BJ (cell line): ENCODE results near the gene AQP2. TPM values are rescaled to one million over a fixed set of nuclear protein-coding genes. Genes with fewer than 3 reads are reported as not detected.

ENCODE experiments used
- CTCF ChIA-PET: fragments of 350-600 bp; formaldehyde crosslinking; extraction: SDS; loops from one replicate; lab custom pipeline; 2021; ENCODE audit warnings: antibody characterized with exemption, inconsistent platforms; lab: Yijun Ruan, JAX
- POLR2A ChIA-PET: fragments of 300-600 bp; sonication (Branson Sonifier 250); formaldehyde crosslinking; extraction: SDS; loops from one replicate; lab custom pipeline; 2021; ENCODE audit warnings: antibody characterized with exemption; lab: Charles Lee
- DNase-seq: peaks from one replicate; pipeline ENCODE4 v3.0.0-alpha.2; 2011; ENCODE audit warnings: low read depth
- H3K27me3 ChIP-seq: 2 replicates; pipeline ENCODE4 v1.6.0; 2011; ENCODE audit warnings: low read length; ENCODE audit not compliant: control insufficient read depth, insufficient read depth
- H3K36me3 ChIP-seq: 2 replicates; pipeline ENCODE4 v1.5.1; 2011; ENCODE audit warnings: low read length; ENCODE audit not compliant: control insufficient read depth, insufficient read depth
- H3K4me3 ChIP-seq: 2 replicates; pipeline ENCODE4 v1.5.1; 2011; ENCODE audit warnings: low read depth, mild to moderate bottlenecking, control low read depth, low read length
- polyA plus RNA-seq: library from polyadenylated mRNA; depleted of rRNA; stranded (reverse); fragments of >200 nt; gene quantifications from 2 replicates; pipeline ENCODE4 v1.2.3, GENCODE V29; 2011
- TF ChIP-seq, protein P1 (sequence below): IDR thresholded peaks from 2 replicates; pipeline ENCODE4 v1.5.1; 2011; ENCODE audit warnings: low read depth, mild to moderate bottlenecking, control low read depth, inconsistent platforms, low read length, moderate library complexity; ENCODE audit not compliant: insufficient read depth

Gene AQP2
- polyA plus RNA-seq, 1 experiment = not detected

DNA sequence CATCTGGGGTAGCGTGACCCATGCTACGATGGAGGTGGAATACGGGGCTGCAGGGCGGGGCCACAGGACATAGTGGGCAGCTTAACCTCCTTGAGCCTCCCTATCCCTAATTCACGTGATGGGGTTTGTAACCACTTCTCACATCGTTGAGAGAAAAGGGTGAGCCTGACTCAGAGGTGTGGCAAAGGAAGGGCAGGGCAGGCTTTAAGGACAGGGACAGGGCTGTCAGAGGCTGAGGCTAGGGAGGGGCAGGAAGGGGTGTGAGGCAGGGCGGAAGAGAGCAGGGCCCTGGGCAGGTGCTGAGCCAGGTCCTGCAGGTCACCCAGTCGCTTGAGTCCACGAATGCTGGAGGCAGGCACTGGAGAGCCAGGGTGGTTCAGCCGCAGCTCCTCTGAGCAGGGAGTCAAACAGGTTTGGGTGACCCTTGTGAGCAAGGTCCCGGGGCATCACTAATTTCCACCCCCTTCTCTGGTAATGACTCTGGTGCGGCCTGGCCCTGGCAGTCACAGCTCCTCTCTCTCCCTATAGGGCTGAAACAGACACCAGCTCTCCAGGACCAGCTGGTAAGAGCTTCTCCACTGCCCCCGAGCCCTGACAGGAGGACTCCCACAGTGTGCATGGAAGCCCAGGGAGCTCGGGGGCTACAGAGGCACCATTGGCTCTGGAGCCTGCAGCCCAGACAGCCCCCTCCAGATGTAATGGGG lies 7.5 kb upstream of the AQP2 start:
- TF ChIP-seq, protein P1, sequence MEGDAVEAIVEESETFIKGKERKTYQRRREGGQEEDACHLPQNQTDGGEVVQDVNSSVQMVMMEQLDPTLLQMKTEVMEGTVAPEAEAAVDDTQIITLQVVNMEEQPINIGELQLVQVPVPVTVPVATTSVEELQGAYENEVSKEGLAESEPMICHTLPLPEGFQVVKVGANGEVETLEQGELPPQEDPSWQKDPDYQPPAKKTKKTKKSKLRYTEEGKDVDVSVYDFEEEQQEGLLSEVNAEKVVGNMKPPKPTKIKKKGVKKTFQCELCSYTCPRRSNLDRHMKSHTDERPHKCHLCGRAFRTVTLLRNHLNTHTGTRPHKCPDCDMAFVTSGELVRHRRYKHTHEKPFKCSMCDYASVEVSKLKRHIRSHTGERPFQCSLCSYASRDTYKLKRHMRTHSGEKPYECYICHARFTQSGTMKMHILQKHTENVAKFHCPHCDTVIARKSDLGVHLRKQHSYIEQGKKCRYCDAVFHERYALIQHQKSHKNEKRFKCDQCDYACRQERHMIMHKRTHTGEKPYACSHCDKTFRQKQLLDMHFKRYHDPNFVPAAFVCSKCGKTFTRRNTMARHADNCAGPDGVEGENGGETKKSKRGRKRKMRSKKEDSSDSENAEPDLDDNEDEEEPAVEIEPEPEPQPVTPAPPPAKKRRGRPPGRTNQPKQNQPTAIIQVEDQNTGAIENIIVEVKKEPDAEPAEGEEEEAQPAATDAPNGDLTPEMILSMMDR = no peak
- H3K27me3 ChIP-seq = peaks cover 4% of the 10 kb centered on the region; the same call in 1 of the 2 replicates
- H3K36me3 ChIP-seq = no peaks in the 10 kb centered on the region
- POLR2A ChIA-PET = no interaction called here
- no peak for DNase-seq
- CTCF ChIA-PET = interaction anchor here (0.7 to 2.7 kb wide), 10 partner anchors 12 to 127 kb away, joined by 3 to 14 read pairs (median 4); no protein-coding TSS in a partner anchor
- H3K4me3 ChIP-seq = no peak overlapping the region

DNA sequence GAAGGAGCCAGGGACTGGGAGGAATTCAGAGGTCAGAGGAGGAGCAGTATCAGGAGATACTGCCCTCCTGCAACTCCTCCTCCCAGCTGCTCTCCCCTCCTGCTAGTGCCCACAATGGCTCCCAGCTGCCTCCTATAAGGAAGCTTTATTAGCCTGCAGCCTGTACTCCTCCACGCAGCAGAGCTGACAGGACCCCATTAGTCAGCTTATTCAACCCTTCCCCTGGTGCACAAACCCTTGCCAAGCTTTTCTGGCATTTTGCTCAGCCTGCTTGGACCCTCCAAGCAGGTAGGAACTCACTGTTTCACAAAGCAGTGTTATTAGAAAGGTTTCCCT lies 6.9 kb upstream of the AQP2 start:
- no peak overlapping the region for H3K4me3 ChIP-seq
- H3K36me3 ChIP-seq = no peaks in the 10 kb centered on the region
- peaks cover 5% of the 10 kb centered on the region; the same call in 1 of the 2 replicates for H3K27me3 ChIP-seq
- TF ChIP-seq, protein P1 = no peak
- ChIA-PET POLR2A (no interaction called here), CTCF (interaction anchor here (0.7 to 2.7 kb wide), 8 partner anchors 12 to 127 kb away, joined by 3 to 14 read pairs (median 4); no protein-coding TSS in a partner anchor)
- DNase-seq = no peak

DNA sequence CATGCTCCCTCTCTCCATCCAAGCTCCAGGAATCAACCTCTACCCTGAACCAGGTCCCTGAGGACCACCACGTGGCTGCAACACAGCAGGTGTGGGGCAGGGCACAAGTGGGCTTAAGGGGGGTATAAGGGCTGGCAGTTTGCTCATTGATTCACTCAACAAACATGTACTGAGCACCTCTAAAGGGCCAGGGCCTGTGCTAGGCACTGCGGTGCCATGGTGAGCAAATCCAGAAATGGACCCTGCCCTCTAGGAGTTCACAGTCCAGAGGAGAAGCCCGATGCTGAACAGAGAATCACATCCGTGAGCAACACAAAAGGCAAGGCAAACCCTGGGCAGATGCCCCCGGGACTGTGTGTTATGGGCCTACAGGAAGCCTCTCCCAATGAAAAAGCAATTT lies 6.5 kb upstream of the AQP2 start:
- CTCF ChIA-PET = interaction anchor here (0.7 to 2.7 kb wide), 6 partner anchors 12 to 112 kb away, joined by 3 to 14 read pairs (median 3); no protein-coding TSS in a partner anchor

DNA sequence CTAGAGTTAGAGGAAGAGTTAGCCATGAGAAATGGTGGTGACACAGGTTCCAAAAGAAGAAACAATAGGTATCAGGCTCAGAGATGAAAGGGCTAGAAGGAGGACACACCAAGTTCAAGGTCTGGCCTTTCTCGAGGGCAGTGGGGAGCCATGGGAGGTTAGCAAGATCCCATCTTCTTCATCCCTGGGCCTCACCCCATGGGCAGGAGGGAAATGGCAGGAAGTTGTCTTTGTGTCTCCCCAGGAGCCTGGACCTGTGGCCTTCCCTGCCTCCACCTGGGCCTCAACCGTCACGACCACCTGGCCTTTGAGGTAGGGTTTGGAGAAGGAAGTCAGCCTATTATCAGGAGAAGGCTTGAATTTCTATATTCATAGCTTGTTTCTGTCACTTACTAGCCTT lies 5.8 kb upstream of the AQP2 start:
- no peak for DNase-seq
- Histone ChIP-seq H3K36me3 (no peaks in the 10 kb centered on the region), H3K27me3 (peaks cover 5% of the 10 kb centered on the region; the same call in 1 of the 2 replicates), H3K4me3 (no peak overlapping the region)
- TF ChIP-seq, protein P1 = no peak
- POLR2A ChIA-PET = no interaction called here
- CTCF ChIA-PET = interaction anchor here (1.1 to 3.9 kb wide), 11 partner anchors 10 to 124 kb away, joined by 3 to 51 read pairs (median 25); no protein-coding TSS in a partner anchor

More for the DNA sequence above, 6.5 kb upstream of the AQP2 start:
- Histone ChIP-seq H3K4me3 (no peak overlapping the region), H3K36me3 (no peaks in the 10 kb centered on the region), H3K27me3 (peaks cover 5% of the 10 kb centered on the region; the same call in 1 of the 2 replicates)
- TF ChIP-seq, protein P1 = no peak
- no peak for DNase-seq
- POLR2A ChIA-PET = no interaction called here

DNA sequence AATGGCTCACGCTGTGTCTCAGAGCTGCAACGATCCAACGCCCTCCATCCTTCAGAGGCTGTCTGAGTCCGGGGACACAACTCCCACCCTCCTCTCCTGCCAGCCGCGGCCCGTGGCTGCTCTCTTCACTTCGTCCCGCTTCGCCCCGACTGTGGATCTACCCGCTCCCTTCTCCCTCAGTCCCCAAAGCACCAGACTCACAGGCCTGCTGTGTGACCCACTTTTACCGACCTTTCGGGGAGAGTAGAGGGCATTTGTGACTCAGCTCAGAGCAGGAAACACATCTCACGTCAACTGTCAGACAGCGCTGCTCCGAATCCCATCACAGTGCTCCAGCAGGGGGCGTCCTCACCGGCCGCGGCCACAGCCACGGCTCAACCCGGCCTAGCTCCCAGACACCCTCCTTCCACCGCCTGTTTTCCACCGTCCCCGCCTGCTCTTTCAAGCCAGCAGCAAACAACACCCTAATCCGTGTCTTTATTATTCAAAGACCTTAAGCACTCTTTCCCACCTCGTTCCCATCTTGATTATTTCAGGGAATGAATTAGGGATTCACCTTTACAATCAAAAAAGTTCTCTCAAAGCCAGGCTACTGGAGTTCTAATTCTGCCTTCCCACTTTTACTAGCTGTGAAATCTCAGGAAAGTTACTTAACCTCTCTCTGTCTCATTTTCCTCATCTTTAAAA lies 5.0 kb upstream of the AQP2 start:
- CTCF ChIA-PET = interaction anchor here (0.6 to 3.9 kb wide), 34 partner anchors 9 to 1272 kb away, joined by 3 to 51 read pairs (median 5); partner anchors contain the start of genes AQP5 and POU6F1
- H3K27me3 ChIP-seq = peaks cover 5% of the 10 kb centered on the region
- no peaks in the 10 kb centered on the region for H3K36me3 ChIP-seq
- POLR2A ChIA-PET = no interaction called here
- peak; percentile 9 for DNase-seq
- TF ChIP-seq, protein P1 = peak; percentile 93
- H3K4me3 ChIP-seq = no peak overlapping the region
